MM.1S (cell line): ENCODE data around the gene TTC39C.
A peak's percentile ranks its signal among the peaks of the same experiment; 100 is the strongest.

ENCODE experiments used
- DNase-seq: peaks from one replicate; pipeline ENCODE4 v3.0.0-alpha.2; 2015
- H2AFZ ChIP-seq: fragments of 300-600 bp; sonication (generic); 2 replicates; pipeline ENCODE4 v1.6.0; 2016; ENCODE audit warnings: antibody characterized with exemption, low read length
- H3F3A ChIP-seq: fragments of 300-600 bp; sonication (generic); 2 replicates; pipeline ENCODE4 v1.6.1; 2016; ENCODE audit warnings: mild to moderate bottlenecking, antibody characterized with exemption, low read length, moderate library complexity, mixed read lengths; ENCODE audit not compliant: insufficient read depth
- H3K27ac ChIP-seq: fragments of 300-600 bp; sonication (generic); 2 replicates; pipeline ENCODE4 v1.5.1; 2016; ENCODE audit warnings: mild to moderate bottlenecking, low read length
- H3K27me3 ChIP-seq: fragments of 300-600 bp; sonication (generic); replicated peaks from 2 replicates; pipeline ENCODE4 v1.6.0; 2016; ENCODE audit warnings: low read length; ENCODE audit not compliant: insufficient read depth
- H3K36me3 ChIP-seq: fragments of 300-600 bp; sonication (generic); replicated peaks from 2 replicates; pipeline ENCODE4 v1.6.1; 2016; ENCODE audit warnings: mild to moderate bottlenecking, low read length, mixed read lengths; ENCODE audit not compliant: insufficient read depth
- H3K4me1 ChIP-seq: fragments of 300-600 bp; sonication (generic); 2 replicates; pipeline ENCODE4 v1.6.1; 2016; ENCODE audit warnings: low read length, mixed read lengths
- H3K4me2 ChIP-seq: fragments of 300-600 bp; sonication (generic); 2 replicates; pipeline ENCODE4 v1.6.0; 2016; ENCODE audit warnings: low read depth, low read length
- H3K4me3 ChIP-seq: fragments of 300-600 bp; sonication (generic); 2 replicates; pipeline ENCODE4 v1.5.1; 2016; ENCODE audit warnings: low read length, mixed read lengths
- H3K79me2 ChIP-seq: fragments of 300-600 bp; sonication (generic); 2 replicates; pipeline ENCODE4 v1.6.1; 2016; ENCODE audit warnings: mixed run types, low read length, mixed read lengths
- H3K9ac ChIP-seq: fragments of 300-600 bp; sonication (generic); 2 replicates; pipeline ENCODE4 v1.6.1; 2016; ENCODE audit warnings: low read length, mixed read lengths
- H3K9me2 ChIP-seq: fragments of 300-600 bp; sonication (generic); replicated peaks from 2 replicates; pipeline ENCODE4 v1.6.1; 2016; ENCODE audit warnings: mild to moderate bottlenecking, low read length, mixed read lengths; ENCODE audit not compliant: insufficient read depth
- H3K9me3 ChIP-seq: fragments of 300-600 bp; sonication (generic); replicated peaks from 2 replicates; pipeline ENCODE4 v1.6.1; 2016; ENCODE audit warnings: mild to moderate bottlenecking, low read length, mixed read lengths; ENCODE audit not compliant: insufficient read depth
- H4K20me1 ChIP-seq: fragments of 300-600 bp; sonication (generic); 2 replicates; pipeline ENCODE4 v1.6.1; 2016; ENCODE audit warnings: mild to moderate bottlenecking, low read length, moderate library complexity, mixed read lengths; ENCODE audit not compliant: insufficient read depth
- EZH2 ChIP-seq: fragments of 300-600 bp; sonication (generic); optimal IDR thresholded peaks from 2 replicates; pipeline ENCODE3; 2017; ENCODE audit warnings: low read depth, mild to moderate bottlenecking, antibody characterized with exemption, low read length, mixed read lengths
- EZH2phosphoT487 ChIP-seq: fragments of 300-600 bp; sonication (generic); IDR thresholded peaks from 2 replicates; pipeline ENCODE4 v1.6.1; 2018; ENCODE audit warnings: antibody characterized with exemption, low read length
- TF ChIP-seq, protein P1 (sequence below): fragments of 300-600 bp; sonication (generic); IDR thresholded peaks from 2 replicates; pipeline ENCODE4 v1.5.1; 2016; ENCODE audit warnings: antibody characterized with exemption, low read length, mixed read lengths

Gene TTC39C

DNA sequence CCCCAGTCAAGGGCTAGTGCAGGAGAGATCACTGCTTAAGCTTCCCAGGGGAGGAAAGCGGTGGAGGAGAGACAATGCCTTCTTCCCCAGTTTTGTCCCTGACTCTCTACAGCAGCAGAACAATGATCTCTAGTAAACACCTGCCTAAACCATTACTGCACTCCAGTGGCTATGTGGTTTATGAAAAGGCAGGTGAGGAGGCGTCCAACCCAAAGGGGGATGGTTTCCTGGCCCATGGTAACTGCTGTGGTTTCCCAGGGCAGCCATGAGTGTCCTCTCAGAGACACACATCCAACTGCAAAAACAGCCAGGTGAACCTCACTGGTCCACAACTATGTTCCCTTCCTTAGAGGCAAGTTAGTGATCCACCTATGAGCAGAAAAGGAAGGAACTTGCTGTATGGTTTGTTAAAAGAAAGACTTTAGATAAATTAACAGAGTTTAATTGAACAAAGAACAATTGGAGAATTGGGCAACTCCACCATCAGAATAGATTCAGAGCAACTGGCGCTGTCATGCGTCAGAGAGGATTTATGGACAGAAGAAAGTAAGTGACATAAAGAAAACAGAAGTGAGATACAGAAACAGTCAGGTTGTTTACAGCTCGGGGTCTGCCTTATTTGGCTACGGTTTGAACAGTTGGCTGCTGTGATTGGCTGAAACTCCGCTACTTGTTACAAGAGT, 4.8 kb upstream of the TTC39C start:
- Histone ChIP-seq H3K27ac (no peak overlapping the region), H3K9me3 (no peaks in the 10 kb centered on the region)
- DNase-seq, result peak; percentile 64

DNA sequence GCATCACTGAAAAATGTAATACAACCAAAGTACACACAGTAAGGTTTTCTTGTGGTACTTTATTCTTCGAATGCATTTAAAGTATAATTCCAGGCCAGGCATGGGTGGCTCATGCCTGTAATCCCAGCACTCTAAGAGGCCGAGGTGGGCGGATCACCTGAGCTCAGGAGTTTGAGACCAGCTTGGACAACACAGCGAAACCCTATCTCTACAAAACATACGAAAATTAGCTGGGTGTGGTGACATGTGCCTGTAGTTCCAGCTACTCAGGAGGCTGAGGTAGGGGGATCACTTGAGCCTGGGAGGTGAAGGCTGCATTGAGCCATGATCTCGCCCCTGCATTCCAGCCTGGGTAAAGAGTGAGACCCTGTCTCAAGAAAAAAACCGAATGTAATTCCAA, 3.9 kb upstream of the TTC39C start:
- Histone ChIP-seq H4K20me1 (no peaks in the 10 kb centered on the region), H3K9me3 (no peaks in the 10 kb centered on the region), H3F3A (peaks cover 15% of the 10 kb centered on the region), H3K36me3 (no peaks in the 10 kb centered on the region), H3K27ac (no peak overlapping the region), H3K27me3 (peaks cover 27% of the 10 kb centered on the region), H3K4me1 (peaks cover 30% of the 10 kb centered on the region), H3K79me2 (no peaks in the 10 kb centered on the region), H3K4me2 (no peak overlapping the region), H3K9me2 (no peaks in the 10 kb centered on the region), H2AFZ (no peak overlapping the region), H3K4me3 (no peak overlapping the region), H3K9ac (no peak overlapping the region)
- no peak for DNase-seq
- TF ChIP-seq, protein P1, sequence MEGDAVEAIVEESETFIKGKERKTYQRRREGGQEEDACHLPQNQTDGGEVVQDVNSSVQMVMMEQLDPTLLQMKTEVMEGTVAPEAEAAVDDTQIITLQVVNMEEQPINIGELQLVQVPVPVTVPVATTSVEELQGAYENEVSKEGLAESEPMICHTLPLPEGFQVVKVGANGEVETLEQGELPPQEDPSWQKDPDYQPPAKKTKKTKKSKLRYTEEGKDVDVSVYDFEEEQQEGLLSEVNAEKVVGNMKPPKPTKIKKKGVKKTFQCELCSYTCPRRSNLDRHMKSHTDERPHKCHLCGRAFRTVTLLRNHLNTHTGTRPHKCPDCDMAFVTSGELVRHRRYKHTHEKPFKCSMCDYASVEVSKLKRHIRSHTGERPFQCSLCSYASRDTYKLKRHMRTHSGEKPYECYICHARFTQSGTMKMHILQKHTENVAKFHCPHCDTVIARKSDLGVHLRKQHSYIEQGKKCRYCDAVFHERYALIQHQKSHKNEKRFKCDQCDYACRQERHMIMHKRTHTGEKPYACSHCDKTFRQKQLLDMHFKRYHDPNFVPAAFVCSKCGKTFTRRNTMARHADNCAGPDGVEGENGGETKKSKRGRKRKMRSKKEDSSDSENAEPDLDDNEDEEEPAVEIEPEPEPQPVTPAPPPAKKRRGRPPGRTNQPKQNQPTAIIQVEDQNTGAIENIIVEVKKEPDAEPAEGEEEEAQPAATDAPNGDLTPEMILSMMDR, result no peak
- no peak for TF ChIP-seq EZH2phosphoT487
- TF ChIP-seq EZH2, result no peak

More for the DNA sequence above, 4.8 kb upstream of the TTC39C start:
- peaks cover 15% of the 10 kb centered on the region for H3F3A ChIP-seq
- H2AFZ ChIP-seq, result no peak overlapping the region
- no peaks in the 10 kb centered on the region for H4K20me1 ChIP-seq
- H3K9me2 ChIP-seq, result no peaks in the 10 kb centered on the region
- H3K36me3 ChIP-seq, result no peaks in the 10 kb centered on the region
- H3K27me3 ChIP-seq, result peaks cover 19% of the 10 kb centered on the region
- TF ChIP-seq, protein P1, result 0 out of 2 replicates have a peak, but pooled peaks have one; percentile 15
- no peak for TF ChIP-seq EZH2phosphoT487
- H3K4me3 ChIP-seq, result no peak overlapping the region
- no peak overlapping the region for H3K9ac ChIP-seq
- H3K4me1 ChIP-seq, result peaks cover 25% of the 10 kb centered on the region
- peak overlapping the region; percentile 22 for H3K4me2 ChIP-seq
- no peaks in the 10 kb centered on the region for H3K79me2 ChIP-seq

DNA sequence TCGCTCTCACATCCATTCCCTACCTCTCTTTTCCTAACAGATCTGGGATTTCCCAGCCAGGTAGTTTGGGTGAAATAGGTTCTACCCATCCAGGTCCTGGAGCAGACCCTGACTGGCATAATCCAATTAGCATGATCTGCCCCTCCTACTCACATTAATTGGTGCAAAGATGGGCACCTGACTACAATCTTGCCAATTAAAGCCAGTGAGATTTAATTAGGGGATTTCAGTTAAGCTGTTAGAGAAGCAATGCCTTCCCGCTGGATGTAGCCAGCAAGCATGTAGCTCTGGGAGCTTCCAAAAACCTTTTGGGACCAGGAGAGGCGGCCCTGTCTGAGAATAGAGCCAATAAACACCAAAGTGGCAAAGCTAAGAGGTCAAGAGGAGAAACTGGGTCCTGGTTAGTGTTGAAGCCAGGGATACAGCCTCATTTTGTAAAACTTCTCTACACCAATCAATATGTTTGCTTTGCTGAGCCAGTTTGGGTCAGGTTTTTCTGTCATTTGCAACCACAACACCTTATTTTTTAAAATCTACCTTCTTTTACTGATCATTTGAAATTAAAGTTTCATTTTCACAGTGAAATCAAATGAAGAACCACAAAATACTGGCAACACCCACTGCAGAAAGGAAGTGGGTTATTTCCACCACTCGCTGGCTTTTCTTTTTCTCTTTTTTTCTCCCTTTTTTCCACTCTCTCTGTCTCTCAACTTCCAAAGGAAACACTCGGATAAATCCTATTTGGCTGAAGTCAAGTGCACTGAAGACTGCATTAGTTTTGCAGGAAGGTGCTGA, 3.2 kb upstream of the TTC39C start:
- Histone ChIP-seq H3K27ac (no peak overlapping the region), H3K79me2 (no peaks in the 10 kb centered on the region), H3K9me3 (no peaks in the 10 kb centered on the region), H3K4me1 (peaks cover 36% of the 10 kb centered on the region), H3K27me3 (peaks cover 34% of the 10 kb centered on the region), H3F3A (peaks cover 15% of the 10 kb centered on the region), H2AFZ (no peak overlapping the region), H4K20me1 (no peaks in the 10 kb centered on the region; the same call in 1 of the 2 replicates), H3K9me2 (no peaks in the 10 kb centered on the region), H3K4me3 (no peak overlapping the region), H3K9ac (no peak overlapping the region), H3K4me2 (0 out of 2 replicates have a peak overlapping the region, but pooled peaks have one; percentile 2), H3K36me3 (no peaks in the 10 kb centered on the region)
- no peak for DNase-seq
- TF ChIP-seq EZH2phosphoT487 (no peak), EZH2 (no peak)
- TF ChIP-seq, protein P1, result no peak
